ENCODE results near the gene NCF1. TPM values are rescaled to one million over a fixed set of nuclear protein-coding genes. Genes with fewer than 3 reads are reported as not detected.
"Not testable (repeated sequence)": the region's sequence is repeated elsewhere in the genome, so short reads cannot be mapped to it uniquely, and the experiment has no call there.

NCF1 gene
- total and polyA plus RNA-seq, 2 donors (not counting 1 experiment from before 2014, with no cell fraction given) = under 0.01 TPM; not detected in 1

DNA sequence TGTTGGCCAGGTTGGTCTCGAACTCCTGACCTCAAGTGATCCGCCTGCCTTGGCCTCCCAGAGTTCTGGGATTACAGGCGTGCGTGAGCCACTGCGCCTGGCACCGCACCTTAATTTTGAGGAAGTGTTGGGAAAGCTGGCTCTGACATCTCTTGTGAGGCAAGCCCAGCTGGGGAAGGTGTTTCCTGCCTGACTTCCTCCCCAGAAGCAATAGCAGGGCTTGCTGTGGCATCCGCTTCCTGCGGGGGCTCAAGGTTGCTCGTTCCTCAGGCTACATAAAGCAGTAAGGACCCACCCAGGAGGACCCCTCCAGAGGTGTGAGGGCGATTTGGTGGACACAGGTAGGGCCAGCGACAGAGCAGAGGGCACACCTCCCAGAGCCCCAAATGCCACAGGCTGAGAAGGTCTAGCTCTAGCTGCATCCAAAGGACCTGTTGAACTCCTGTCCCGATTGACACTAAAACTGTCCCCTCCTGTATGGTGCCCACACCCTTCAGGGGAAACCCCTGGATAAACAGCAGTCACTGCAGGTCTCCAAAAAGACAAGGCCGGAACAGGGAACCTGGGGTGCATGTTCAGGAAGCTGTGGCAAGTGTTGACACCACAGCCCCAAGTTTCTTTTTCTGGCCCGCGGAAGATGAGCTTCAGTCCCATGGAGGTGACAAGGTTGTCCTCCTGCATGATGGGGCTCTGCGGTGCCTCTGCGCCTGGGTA lies 8.4 kb upstream of the NCF1 start:
- not testable (repeated sequence) for H2AFZ ChIP-seq (ENCODE audit: low read length); H3K79me2 ChIP-seq (ENCODE audit: control insufficient read depth, insufficient read depth, low read length); H4K20me1 ChIP-seq (ENCODE audit: control insufficient read depth, extremely low read depth, insufficient read depth, low read length); DNase-seq (ENCODE audit: low read depth in 2 of 2); H3K4me1 ChIP-seq (ENCODE audit: control insufficient read depth, extremely low read depth, insufficient read depth, low read length); H3K4me3 ChIP-seq (replicated peaks in 1 of 4; ENCODE audit: control extremely low read depth in 1 of 4, insufficient read depth in 1 of 4, low read depth in 3 of 4, low read length in 4 of 4); H3K9ac ChIP-seq (ENCODE audit: insufficient read depth, low read length); H3K27ac ChIP-seq (ENCODE audit: insufficient read depth, low read length); H3K27me3 ChIP-seq (ENCODE audit: control insufficient read depth, insufficient read depth, low read length); H3K36me3 ChIP-seq (ENCODE audit: control insufficient read depth, insufficient read depth, low read length); H3K4me2 ChIP-seq (ENCODE audit: extremely low read depth, insufficient read depth, low read length); H3K9me3 ChIP-seq (ENCODE audit: control insufficient read depth, insufficient read depth, low read depth, low read length)

DNA sequence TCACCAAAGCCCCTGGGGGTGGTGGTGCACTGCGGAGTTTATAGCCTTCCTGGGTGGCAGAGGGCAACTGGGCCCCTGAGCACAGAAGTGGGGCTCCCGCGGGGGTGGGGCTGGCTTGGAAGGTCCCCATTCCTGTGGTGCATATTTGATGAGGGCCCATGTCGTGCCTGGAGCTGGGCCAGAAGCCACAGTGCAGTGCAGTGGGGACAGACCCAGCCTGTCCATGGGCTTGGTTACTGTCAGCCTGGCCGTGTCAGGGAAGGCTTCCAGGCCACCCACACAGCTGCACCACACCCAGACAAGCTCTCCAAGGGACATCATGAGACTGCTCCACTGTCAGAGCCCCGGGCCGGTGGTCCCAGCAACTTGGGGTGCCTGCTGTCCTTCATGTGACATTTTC lies 7.3 kb upstream of the NCF1 start:
- not testable (repeated sequence) for H2AFZ ChIP-seq (ENCODE audit: low read length); H3K4me1 ChIP-seq (ENCODE audit: control insufficient read depth, extremely low read depth, insufficient read depth, low read length); DNase-seq (ENCODE audit: low read depth in 2 of 2); H3K36me3 ChIP-seq (ENCODE audit: control insufficient read depth, insufficient read depth, low read length); H3K27me3 ChIP-seq (ENCODE audit: control insufficient read depth, insufficient read depth, low read length); H3K4me3 ChIP-seq (replicated peaks in 1 of 4; ENCODE audit: control extremely low read depth in 1 of 4, insufficient read depth in 1 of 4, low read depth in 3 of 4, low read length in 4 of 4); H3K9me3 ChIP-seq (ENCODE audit: control insufficient read depth, insufficient read depth, low read depth, low read length); H3K4me2 ChIP-seq (ENCODE audit: extremely low read depth, insufficient read depth, low read length); H3K9ac ChIP-seq (ENCODE audit: insufficient read depth, low read length); H3K79me2 ChIP-seq (ENCODE audit: control insufficient read depth, insufficient read depth, low read length); H3K27ac ChIP-seq (ENCODE audit: insufficient read depth, low read length); H4K20me1 ChIP-seq (ENCODE audit: control insufficient read depth, extremely low read depth, insufficient read depth, low read length)

DNA sequence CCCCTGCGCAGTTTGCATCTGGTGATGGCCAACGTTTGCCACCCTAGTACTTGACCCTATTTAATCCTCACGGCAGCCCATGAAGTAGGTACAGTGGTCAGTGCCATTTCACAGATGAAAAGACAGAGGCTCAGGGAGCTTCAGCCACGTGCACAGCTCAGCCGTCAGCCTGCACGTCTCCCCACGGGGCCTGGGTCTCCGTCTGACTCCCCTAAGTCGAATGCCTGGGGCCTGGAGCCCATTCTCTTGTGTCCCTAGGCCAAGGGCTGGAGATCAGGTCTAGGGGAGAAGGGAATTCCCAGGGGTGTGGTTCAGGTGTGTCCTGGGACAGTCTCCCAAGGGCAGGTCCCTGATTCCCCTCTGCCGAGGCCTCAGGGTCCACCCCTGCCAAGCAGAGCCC lies 6.8 kb upstream of the NCF1 start:
- H4K20me1 ChIP-seq (ENCODE audit: control insufficient read depth, extremely low read depth, insufficient read depth, low read length); H3K27ac ChIP-seq (ENCODE audit: insufficient read depth, low read length); H3K4me2 ChIP-seq (ENCODE audit: extremely low read depth, insufficient read depth, low read length); H3K4me1 ChIP-seq (ENCODE audit: control insufficient read depth, extremely low read depth, insufficient read depth, low read length); H3K9ac ChIP-seq (ENCODE audit: insufficient read depth, low read length); H3K27me3 ChIP-seq (ENCODE audit: control insufficient read depth, insufficient read depth, low read length); H3K4me3 ChIP-seq (replicated peaks in 1 of 4; ENCODE audit: control extremely low read depth in 1 of 4, insufficient read depth in 1 of 4, low read depth in 3 of 4, low read length in 4 of 4); H3K9me3 ChIP-seq (ENCODE audit: control insufficient read depth, insufficient read depth, low read depth, low read length); H3K36me3 ChIP-seq (ENCODE audit: control insufficient read depth, insufficient read depth, low read length); H2AFZ ChIP-seq (ENCODE audit: low read length); DNase-seq (ENCODE audit: low read depth in 2 of 2); H3K79me2 ChIP-seq (ENCODE audit: control insufficient read depth, insufficient read depth, low read length): not testable (repeated sequence)

DNA sequence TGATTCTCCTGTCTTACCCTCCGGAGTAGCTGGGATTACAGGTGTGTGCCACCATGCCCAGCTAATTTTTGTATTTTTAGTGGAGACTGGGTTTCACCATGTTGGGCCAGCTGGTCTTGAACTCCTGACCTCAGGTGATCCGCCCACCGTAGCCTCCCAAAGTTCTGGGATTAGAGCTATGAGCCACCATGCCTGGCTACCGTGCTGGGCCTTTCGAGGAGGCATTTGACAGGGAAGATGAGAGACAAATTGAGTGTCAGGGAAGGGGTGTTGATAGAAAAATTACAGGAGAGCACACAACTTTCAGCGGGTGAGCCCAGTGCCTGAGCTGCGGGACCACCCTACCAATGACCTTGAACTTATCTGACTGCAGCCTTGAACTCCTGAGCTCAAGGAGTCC lies 3.7 kb upstream of the NCF1 start:
- H3K79me2 ChIP-seq (ENCODE audit: control insufficient read depth, insufficient read depth, low read length); H3K27ac ChIP-seq (ENCODE audit: insufficient read depth, low read length); H2AFZ ChIP-seq (ENCODE audit: low read length); H3K4me1 ChIP-seq (ENCODE audit: control insufficient read depth, extremely low read depth, insufficient read depth, low read length); H3K27me3 ChIP-seq (ENCODE audit: control insufficient read depth, insufficient read depth, low read length); H3K4me2 ChIP-seq (ENCODE audit: extremely low read depth, insufficient read depth, low read length); DNase-seq (ENCODE audit: low read depth in 2 of 2); H3K4me3 ChIP-seq (replicated peaks in 1 of 4; ENCODE audit: control extremely low read depth in 1 of 4, insufficient read depth in 1 of 4, low read depth in 3 of 4, low read length in 4 of 4); H3K9me3 ChIP-seq (ENCODE audit: control insufficient read depth, insufficient read depth, low read depth, low read length); H3K9ac ChIP-seq (ENCODE audit: insufficient read depth, low read length); H4K20me1 ChIP-seq (ENCODE audit: control insufficient read depth, extremely low read depth, insufficient read depth, low read length); H3K36me3 ChIP-seq (ENCODE audit: control insufficient read depth, insufficient read depth, low read length): not testable (repeated sequence)

DNA sequence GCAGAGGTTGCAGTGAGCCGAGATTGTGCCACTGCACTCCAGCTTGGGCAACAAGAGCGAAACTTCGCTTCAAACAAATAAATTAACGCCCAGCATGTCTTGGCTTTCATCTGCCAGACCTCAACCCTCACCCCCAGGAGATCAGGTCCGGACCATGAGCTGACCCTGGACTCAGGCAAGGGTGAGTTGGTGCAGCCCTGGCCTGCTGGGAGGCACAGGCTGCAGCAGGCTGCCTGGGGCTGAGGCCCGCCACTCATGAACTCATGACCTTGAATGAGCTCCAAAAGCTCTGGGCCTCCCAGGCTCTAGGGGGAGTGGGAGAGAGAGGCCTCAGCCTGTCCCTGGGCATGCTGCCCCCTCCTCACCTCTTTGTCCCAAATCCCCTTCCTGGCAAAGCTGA lies 1.7 kb upstream of the NCF1 start:
- H3K9me3 ChIP-seq (ENCODE audit: control insufficient read depth, insufficient read depth, low read depth, low read length); H2AFZ ChIP-seq (ENCODE audit: low read length); H4K20me1 ChIP-seq (ENCODE audit: control insufficient read depth, extremely low read depth, insufficient read depth, low read length); DNase-seq (ENCODE audit: low read depth in 2 of 2); H3K27ac ChIP-seq (ENCODE audit: insufficient read depth, low read length); H3K36me3 ChIP-seq (ENCODE audit: control insufficient read depth, insufficient read depth, low read length); H3K79me2 ChIP-seq (ENCODE audit: control insufficient read depth, insufficient read depth, low read length); H3K4me1 ChIP-seq (ENCODE audit: control insufficient read depth, extremely low read depth, insufficient read depth, low read length); H3K9ac ChIP-seq (ENCODE audit: insufficient read depth, low read length); H3K27me3 ChIP-seq (ENCODE audit: control insufficient read depth, insufficient read depth, low read length); H3K4me2 ChIP-seq (ENCODE audit: extremely low read depth, insufficient read depth, low read length); H3K4me3 ChIP-seq (replicated peaks in 1 of 4; ENCODE audit: control extremely low read depth in 1 of 4, insufficient read depth in 1 of 4, low read depth in 3 of 4, low read length in 4 of 4): not testable (repeated sequence)

DNA sequence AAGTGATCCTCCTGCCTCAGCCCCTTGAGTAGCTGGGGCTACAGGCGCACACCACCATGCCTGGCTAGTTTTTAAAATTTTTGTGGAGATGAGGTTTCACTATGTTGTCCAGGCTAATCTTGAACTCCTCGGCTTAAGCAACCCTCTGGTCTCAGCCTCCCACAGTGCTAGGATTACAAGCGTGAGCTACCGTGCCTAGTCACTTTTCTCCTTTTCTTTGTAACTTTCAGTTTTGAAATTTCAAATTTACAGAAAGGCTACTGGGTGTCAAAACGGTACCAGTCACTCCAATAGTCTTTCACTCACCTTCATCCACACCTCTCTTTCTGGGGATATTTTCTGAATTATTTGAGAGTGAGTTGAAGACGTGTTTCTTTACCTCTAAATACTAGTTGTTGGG lies 1.3 kb downstream of the NCF1 start:
- not testable (repeated sequence) for H4K20me1 ChIP-seq (ENCODE audit: control insufficient read depth, extremely low read depth, insufficient read depth, low read length); H3K9ac ChIP-seq (ENCODE audit: insufficient read depth, low read length); H3K4me2 ChIP-seq (ENCODE audit: extremely low read depth, insufficient read depth, low read length); H2AFZ ChIP-seq (ENCODE audit: low read length); H3K27me3 ChIP-seq (ENCODE audit: control insufficient read depth, insufficient read depth, low read length); H3K79me2 ChIP-seq (ENCODE audit: control insufficient read depth, insufficient read depth, low read length); H3K36me3 ChIP-seq (ENCODE audit: control insufficient read depth, insufficient read depth, low read length); H3K27ac ChIP-seq (ENCODE audit: insufficient read depth, low read length); H3K9me3 ChIP-seq (ENCODE audit: control insufficient read depth, insufficient read depth, low read depth, low read length); DNase-seq (ENCODE audit: low read depth in 2 of 2); H3K4me1 ChIP-seq (ENCODE audit: control insufficient read depth, extremely low read depth, insufficient read depth, low read length); H3K4me3 ChIP-seq (replicated peaks in 1 of 4; ENCODE audit: control extremely low read depth in 1 of 4, insufficient read depth in 1 of 4, low read depth in 3 of 4, low read length in 4 of 4)

DNA sequence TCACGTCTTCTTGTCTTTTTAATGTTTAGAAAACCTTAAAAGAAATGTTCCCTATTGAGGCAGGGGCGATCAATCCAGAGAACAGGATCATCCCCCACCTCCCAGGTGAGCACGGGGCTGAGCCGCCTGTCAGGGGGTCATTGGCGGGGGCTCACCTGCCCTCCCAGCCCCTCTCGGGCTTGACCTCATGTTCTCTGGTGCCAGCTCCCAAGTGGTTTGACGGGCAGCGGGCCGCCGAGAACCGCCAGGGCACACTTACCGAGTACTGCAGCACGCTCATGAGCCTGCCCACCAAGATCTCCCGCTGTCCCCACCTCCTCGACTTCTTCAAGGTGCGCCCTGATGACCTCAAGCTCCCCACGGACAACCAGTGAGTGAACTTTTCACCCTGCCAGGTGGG lies 5.2 kb downstream of the NCF1 start:
- not testable (repeated sequence) for H3K27me3 ChIP-seq (ENCODE audit: control insufficient read depth, insufficient read depth, low read length); H3K4me2 ChIP-seq (ENCODE audit: extremely low read depth, insufficient read depth, low read length); H3K36me3 ChIP-seq (ENCODE audit: control insufficient read depth, insufficient read depth, low read length); H3K4me3 ChIP-seq (replicated peaks in 1 of 4; ENCODE audit: control extremely low read depth in 1 of 4, insufficient read depth in 1 of 4, low read depth in 3 of 4, low read length in 4 of 4); H4K20me1 ChIP-seq (ENCODE audit: control insufficient read depth, extremely low read depth, insufficient read depth, low read length); H3K4me1 ChIP-seq (ENCODE audit: control insufficient read depth, extremely low read depth, insufficient read depth, low read length); H3K27ac ChIP-seq (ENCODE audit: insufficient read depth, low read length); H3K9ac ChIP-seq (ENCODE audit: insufficient read depth, low read length); H2AFZ ChIP-seq (ENCODE audit: low read length); H3K79me2 ChIP-seq (ENCODE audit: control insufficient read depth, insufficient read depth, low read length); DNase-seq (ENCODE audit: low read depth in 2 of 2); H3K9me3 ChIP-seq (ENCODE audit: control insufficient read depth, insufficient read depth, low read depth, low read length)
